Measurements from ENCODE around the gene CABYR. TPM values are rescaled to one million over a fixed set of nuclear protein-coding genes. Genes with fewer than 3 reads are reported as not detected.

Gene CABYR
- total RNA-seq, 2 experiments from 2014 or later: 1.4 to 3.6 TPM

DNA sequence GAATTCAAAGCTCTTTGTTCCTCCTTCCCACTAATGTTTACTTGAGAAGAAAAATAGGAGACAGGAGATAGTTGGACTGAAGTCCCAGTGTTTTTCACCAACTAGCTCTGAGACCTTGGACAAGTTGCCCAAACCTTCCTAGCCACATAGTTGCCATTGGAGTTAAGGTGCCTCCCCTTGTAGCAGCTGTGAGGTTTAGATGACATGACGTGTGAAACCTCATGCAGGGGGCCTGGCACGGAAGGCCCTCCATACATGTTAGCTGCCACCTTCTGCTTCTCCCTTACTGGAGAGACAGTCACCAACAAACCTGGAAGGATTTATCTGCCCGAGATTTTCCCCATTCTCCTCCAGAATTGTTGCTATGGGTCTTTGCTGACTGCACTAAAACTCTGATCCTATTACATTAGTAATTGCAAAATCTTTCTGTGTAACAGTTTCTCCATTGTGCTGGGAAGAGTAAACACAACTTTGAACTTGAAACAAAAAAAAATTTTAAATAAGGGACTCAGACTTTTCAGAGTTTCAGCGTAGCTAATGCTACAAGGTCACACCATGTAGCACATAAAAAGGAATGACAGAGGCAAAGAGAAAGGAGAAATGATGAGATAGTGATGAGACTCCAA lies 23.8 kb upstream of the CABYR start:
- no peaks in the 10 kb centered on the region for H3K27me3 Mint-ChIP-seq
- H3K4me1 Mint-ChIP-seq: peaks cover 24% of the 10 kb centered on the region
- H3K4me3 Mint-ChIP-seq: peak overlapping the region; percentile 3
- ATAC-seq (ENCODE audit: low read depth) (peak; percentile 46), DNase-seq (no peak)
- POLR2A ChIA-PET: interaction anchor here (1.2 kb wide), 1 partner anchor 136 kb away, joined by 4 read pairs; no protein-coding TSS in a partner anchor
- peak overlapping the region; percentile 37 for H3K27ac Mint-ChIP-seq
- no peaks in the 10 kb centered on the region for H3K9me3 Mint-ChIP-seq
- H3K36me3 Mint-ChIP-seq: peaks cover 19% of the 10 kb centered on the region

DNA sequence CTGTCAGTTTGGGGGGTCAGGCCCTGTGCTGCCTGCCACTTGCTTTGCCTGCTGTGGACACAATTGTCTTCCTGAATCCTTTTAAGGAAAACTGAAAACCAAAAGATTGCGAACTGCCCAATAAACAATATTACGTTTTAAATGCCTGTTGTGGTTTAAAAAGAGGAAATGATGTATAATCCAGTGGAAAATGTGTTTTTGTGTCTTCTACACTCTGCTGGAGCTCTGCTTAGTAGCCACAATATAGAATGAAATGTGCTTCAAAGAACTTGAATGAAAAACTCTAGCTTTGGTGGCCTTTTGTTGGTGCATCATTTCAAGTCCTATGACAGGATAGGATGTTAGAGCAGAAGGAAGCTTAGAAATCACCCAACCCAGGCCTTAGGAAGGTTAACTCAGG lies 23.2 kb upstream of the CABYR start:
- Mint-ChIP-seq H3K4me1 (peaks cover 24% of the 10 kb centered on the region), H3K36me3 (peaks cover 22% of the 10 kb centered on the region), H3K4me3 (peak overlapping the region; percentile 3), H3K9me3 (no peaks in the 10 kb centered on the region), H3K27me3 (no peaks in the 10 kb centered on the region), H3K27ac (peak overlapping the region; percentile 37)
- DNase-seq (no peak), ATAC-seq (ENCODE audit: low read depth) (peak; percentile 41)
- POLR2A ChIA-PET: no interaction called here

DNA sequence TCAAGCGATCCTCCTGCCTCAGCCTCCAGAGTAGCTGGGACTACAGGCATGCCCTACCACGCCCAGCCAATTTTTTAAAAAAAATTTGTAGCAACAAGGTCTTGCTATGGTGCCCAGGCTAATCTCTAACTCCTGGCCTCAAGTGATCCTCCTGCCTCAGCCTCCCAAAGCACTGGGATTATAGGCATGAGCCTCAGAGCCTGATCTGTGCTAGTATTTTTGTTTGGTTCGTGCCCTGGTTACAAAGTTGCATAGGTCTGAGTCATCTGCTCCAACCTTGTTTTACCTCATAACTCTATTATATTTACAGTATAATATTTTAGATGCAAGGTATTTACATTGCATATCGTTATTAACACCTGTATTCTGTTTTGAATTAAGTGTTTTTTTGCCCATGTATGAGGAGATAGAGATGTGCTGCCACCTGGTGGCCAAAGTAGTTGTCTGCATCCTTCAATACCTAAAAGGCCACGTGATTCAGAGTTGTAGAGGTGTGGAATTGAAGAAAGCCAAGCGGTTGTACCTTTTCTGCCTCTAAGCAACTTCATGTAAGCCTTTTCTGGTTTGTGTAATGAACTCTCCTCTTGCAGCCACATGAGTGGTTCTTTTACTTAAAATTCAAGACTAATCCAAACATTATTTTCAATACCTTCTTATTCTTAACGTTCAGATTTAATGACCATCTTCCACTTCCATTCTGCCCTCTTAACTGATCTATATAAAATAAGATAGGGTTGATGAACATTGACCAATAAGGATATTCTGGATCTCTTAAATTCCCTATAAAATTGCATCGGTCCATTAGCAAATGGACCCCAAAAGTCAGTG lies 19.9 kb upstream of the CABYR start:
- no peak overlapping the region for H3K27ac Mint-ChIP-seq
- H3K27me3 Mint-ChIP-seq: no peaks in the 10 kb centered on the region
- peak; percentile 56 for ATAC-seq (ENCODE audit: low read depth)
- peaks cover 30% of the 10 kb centered on the region for H3K36me3 Mint-ChIP-seq
- POLR2A ChIA-PET: interaction anchor here (1.0 kb wide), 1 partner anchor 104 kb away, joined by 3 read pairs; no protein-coding TSS in a partner anchor
- peak; percentile 65 for DNase-seq
- H3K4me1 Mint-ChIP-seq: peaks cover 17% of the 10 kb centered on the region
- no peaks in the 10 kb centered on the region for H3K9me3 Mint-ChIP-seq
- H3K4me3 Mint-ChIP-seq: no peak overlapping the region

DNA sequence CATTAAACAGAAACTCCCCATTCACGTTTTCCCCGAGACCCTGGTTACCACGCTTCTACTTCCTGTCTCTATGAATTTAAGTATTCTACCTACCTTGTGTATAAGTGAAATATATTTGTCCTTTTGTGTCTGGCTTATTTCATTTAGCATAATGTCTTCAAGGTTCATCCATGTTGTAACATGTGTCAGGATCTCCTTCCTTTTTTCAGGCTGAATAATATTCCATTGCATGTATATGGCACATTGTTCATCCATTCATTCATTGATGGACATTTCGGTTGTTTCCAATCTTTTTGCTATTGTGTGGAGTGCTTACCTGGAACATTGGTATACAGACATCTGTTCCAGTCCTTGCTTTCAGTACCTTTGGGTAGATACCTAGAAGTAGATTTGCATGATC lies 18.2 kb upstream of the CABYR start:
- Mint-ChIP-seq H3K4me1 (peaks cover 6% of the 10 kb centered on the region), H3K36me3 (peaks cover 32% of the 10 kb centered on the region), H3K27ac (peak overlapping the region; percentile 38), H3K9me3 (no peaks in the 10 kb centered on the region), H3K27me3 (no peaks in the 10 kb centered on the region), H3K4me3 (no peak overlapping the region)
- ATAC-seq (ENCODE audit: low read depth): no peak
- no peak for DNase-seq
- POLR2A ChIA-PET: no interaction called here

DNA sequence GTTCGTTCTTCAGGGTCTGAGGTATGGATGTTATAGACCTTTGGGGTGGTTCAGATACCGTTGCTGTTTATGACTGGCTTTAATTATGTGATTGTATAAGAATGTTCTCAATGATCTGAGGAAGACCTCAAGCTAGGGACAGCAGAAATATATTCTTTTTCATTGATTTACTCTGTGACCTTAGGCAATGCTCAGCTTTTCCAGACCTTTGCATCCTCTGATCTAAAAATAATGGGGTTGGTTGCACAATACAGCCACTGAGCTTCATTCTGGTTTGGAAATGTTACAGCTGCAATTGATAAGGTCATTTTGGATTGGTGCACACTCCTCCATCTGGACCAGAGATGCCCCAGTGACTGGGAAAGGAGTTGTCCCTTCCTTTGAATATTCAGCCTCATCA lies 17.2 kb upstream of the CABYR start:
- no peaks in the 10 kb centered on the region for H3K27me3 Mint-ChIP-seq
- no peaks in the 10 kb centered on the region for H3K9me3 Mint-ChIP-seq
- no peak overlapping the region for H3K4me3 Mint-ChIP-seq
- H3K36me3 Mint-ChIP-seq: peaks cover 30% of the 10 kb centered on the region
- H3K27ac Mint-ChIP-seq: no peak overlapping the region
- ATAC-seq (ENCODE audit: low read depth) (no peak), DNase-seq (no peak)
- peaks cover 2% of the 10 kb centered on the region for H3K4me1 Mint-ChIP-seq
- POLR2A ChIA-PET: no interaction called here

DNA sequence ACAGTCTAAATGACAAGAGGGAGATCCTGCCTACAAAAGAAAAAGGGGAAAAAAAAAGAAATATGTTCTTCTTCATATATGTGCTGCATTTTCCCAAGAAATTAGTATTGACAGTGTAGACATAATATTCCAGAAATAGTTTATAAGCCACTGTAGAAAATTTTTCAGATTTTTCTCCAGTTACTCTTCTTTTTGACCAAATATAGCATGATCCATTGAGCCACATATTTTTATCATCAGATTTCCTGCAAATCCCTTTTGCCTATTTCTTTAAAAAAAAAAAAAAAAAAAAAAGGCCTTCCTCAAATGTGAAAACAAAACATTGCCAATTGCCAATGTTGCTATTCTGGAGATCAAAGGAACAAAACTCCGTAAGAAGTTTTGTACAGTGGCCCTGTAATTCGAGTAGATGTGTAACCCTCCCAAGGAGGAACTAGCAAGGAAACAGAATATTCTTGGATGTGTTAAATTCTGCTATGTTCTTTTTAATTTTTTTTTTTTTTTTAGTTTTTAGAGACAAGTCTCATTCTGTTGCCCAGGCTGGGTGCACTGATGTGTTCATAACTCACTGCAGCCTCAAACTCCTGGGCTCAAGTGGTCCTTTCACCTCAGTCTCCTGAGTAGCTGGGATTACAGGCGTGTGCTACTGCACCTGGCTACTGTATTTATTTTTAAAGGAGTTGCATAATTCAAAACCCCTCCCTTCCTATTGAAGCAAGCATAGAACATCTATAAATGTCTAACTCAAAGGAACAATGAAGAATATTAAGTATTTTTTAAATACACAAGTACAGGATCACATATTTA lies 12.5 kb upstream of the CABYR start:
- no peak overlapping the region for H3K27ac Mint-ChIP-seq
- POLR2A ChIA-PET: no interaction called here
- H3K4me1 Mint-ChIP-seq: no peaks in the 10 kb centered on the region

DNA sequence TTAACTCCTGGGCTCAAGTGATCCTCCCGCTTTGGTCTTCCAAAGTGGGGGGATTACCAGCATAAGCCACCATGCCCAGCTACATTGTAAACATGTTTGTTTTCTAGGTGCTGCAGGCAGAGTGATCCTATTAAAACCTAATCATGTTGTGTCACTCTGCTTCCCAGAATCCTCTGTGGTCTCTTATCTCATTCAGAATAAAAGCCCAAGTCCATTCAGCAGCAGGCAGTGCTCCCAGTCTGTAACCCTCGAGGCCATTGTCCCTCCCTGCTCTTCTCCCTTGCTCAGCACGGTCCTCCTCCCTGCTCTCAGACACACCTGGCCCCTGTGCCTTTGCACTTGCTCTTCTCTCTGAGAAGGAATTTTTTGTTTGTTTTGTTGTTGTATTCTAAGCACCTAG lies 11.1 kb upstream of the CABYR start:
- no peak for ATAC-seq (ENCODE audit: low read depth)
- no peak for DNase-seq
- H3K4me1 Mint-ChIP-seq: no peaks in the 10 kb centered on the region
- no peaks in the 10 kb centered on the region for H3K9me3 Mint-ChIP-seq
- no peaks in the 10 kb centered on the region for H3K27me3 Mint-ChIP-seq
- H3K4me3 Mint-ChIP-seq: no peak overlapping the region
- POLR2A ChIA-PET: no interaction called here
- no peak overlapping the region for H3K27ac Mint-ChIP-seq
- peaks cover 26% of the 10 kb centered on the region for H3K36me3 Mint-ChIP-seq

More for the DNA sequence above, 12.5 kb upstream of the CABYR start:
- Mint-ChIP-seq H3K27me3 (no peaks in the 10 kb centered on the region), H3K36me3 (peaks cover 29% of the 10 kb centered on the region), H3K9me3 (no peaks in the 10 kb centered on the region), H3K4me3 (no peak overlapping the region)
- ATAC-seq (ENCODE audit: low read depth) (no peak), DNase-seq (no peak)

DNA sequence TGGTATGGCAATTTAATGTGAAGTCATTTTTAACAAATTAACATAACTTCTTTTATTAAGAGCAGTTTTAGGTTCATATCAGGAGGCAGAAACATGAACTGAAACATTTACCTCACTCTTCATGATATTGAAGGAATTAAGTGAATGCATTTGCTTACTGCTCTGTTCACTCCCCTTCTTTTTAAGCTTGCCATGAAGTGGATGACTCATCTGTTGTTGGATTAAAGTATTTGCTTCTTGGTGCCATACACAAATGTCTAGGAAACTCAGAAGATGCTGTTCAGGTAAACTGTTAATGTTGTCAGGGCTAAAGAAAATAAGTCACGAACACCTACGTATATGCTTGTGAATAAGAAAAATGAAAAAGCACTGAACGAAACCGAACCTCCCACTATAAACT lies 10.2 kb upstream of the CABYR start:
- DNase-seq (no peak), ATAC-seq (ENCODE audit: low read depth) (no peak)
- no peaks in the 10 kb centered on the region for H3K4me1 Mint-ChIP-seq
- no peak overlapping the region for H3K27ac Mint-ChIP-seq
- no peak overlapping the region for H3K4me3 Mint-ChIP-seq
- POLR2A ChIA-PET: no interaction called here
- no peaks in the 10 kb centered on the region for H3K9me3 Mint-ChIP-seq
- H3K36me3 Mint-ChIP-seq: peaks cover 22% of the 10 kb centered on the region
- H3K27me3 Mint-ChIP-seq: no peaks in the 10 kb centered on the region

DNA sequence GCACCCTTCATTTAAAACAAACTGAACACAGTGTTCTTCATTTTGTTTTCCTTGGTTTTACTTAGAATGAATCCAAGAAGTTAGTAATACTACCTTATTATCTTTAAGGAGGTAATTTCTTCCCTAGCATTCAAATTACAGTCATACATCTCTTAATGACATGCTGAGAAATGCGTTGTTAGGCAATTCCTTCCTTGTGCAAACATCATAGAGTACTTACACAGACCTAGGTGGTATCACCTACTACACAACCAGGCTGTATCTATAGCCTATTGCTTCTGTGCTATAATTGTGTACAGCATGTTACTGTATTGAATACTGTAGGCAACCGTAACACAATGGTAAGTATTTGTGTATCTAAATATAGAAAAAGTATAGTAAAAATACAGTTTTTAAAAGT lies 8.4 kb upstream of the CABYR start:
- DNase-seq: no peak
- POLR2A ChIA-PET: no interaction called here
- Mint-ChIP-seq H3K27ac (no peak overlapping the region), H3K36me3 (peaks cover 20% of the 10 kb centered on the region), H3K4me3 (no peak overlapping the region), H3K4me1 (no peaks in the 10 kb centered on the region), H3K27me3 (no peaks in the 10 kb centered on the region), H3K9me3 (no peaks in the 10 kb centered on the region)
- no peak for ATAC-seq (ENCODE audit: low read depth)

DNA sequence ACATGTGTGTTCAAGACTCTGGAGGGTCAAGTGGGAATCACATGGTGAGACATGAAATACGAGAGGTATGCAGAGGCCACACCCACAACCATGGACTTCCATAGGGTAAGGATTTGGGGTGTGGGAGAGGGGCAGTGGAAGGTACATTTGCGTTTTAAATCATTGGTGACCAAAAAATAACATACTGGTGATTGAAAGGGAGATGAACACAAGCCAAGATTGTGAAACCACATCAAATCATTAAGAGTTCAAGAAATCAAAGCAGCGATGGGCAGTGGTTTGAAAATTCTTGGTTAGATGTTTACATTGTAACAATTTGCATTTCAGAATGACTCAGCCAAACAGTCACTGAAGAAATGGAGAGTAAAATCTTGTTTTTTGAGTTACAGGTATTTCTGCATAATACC lies 1.9 kb upstream of the CABYR start:
- H3K27ac Mint-ChIP-seq: no peak overlapping the region
- no peak for ATAC-seq (ENCODE audit: low read depth)
- POLR2A ChIA-PET: no interaction called here
- peaks cover 15% of the 10 kb centered on the region for H3K4me1 Mint-ChIP-seq
- H3K4me3 Mint-ChIP-seq: no peak overlapping the region
- H3K9me3 Mint-ChIP-seq: no peaks in the 10 kb centered on the region
- DNase-seq: no peak
- peaks cover 19% of the 10 kb centered on the region for H3K27me3 Mint-ChIP-seq
- peaks cover 9% of the 10 kb centered on the region for H3K36me3 Mint-ChIP-seq

DNA sequence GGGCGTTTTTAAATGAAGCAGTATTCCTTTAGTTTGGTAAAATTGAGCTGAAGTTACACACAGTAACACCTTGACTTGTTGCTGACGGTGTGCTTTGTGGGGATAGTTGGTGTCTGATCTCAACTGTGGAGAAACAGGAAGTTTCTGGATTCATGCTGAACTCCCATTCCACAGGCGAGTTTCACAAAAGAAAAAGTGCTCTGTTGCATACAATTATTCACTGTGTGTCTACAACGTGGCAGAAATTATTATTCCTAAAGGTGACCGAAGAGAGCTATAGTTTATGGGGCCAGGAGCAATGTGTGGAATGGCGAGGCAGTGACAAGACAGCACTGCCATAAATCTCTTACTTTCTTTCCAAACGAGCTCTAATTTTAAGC lies 463 bp upstream of the CABYR start:
- DNase-seq (no peak), ATAC-seq (ENCODE audit: low read depth) (peak; percentile 13)
- Mint-ChIP-seq H3K4me1 (peaks cover 15% of the 10 kb centered on the region), H3K27me3 (peaks cover 19% of the 10 kb centered on the region), H3K36me3 (peaks cover 9% of the 10 kb centered on the region), H3K27ac (peak overlapping the region; percentile 32), H3K4me3 (peak overlapping the region; percentile 88), H3K9me3 (no peaks in the 10 kb centered on the region)
- POLR2A ChIA-PET: interaction anchor here (0.7 to 1.6 kb wide), 3 partner anchors 47 to 636 kb away, joined by 3 read pairs; no protein-coding TSS in a partner anchor

DNA sequence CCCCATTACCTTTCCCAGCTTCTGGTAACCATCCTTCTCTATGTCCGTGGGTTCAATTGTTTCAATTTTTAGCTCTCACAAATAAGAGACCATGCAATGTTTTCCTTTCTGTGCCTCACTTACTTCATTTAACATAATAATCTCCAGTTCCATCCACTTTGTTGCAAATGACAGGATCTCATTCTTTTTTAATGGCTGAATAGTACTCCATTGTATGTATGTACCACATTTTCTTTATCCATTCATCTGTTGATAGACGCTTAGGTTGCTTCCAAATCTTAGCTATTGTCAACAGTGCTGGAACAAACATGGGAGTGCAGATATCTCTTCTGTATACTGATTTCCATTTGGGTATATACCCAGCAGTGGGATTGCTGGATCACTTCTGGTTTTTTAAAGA lies 1.8 kb downstream of the CABYR start:
- Mint-ChIP-seq H3K27ac (no peak overlapping the region), H3K27me3 (peaks cover 26% of the 10 kb centered on the region), H3K9me3 (no peaks in the 10 kb centered on the region), H3K4me3 (no peak overlapping the region), H3K36me3 (peaks cover 5% of the 10 kb centered on the region), H3K4me1 (peaks cover 15% of the 10 kb centered on the region)
- POLR2A ChIA-PET: no interaction called here
- ATAC-seq (ENCODE audit: low read depth): no peak
- DNase-seq: no peak

DNA sequence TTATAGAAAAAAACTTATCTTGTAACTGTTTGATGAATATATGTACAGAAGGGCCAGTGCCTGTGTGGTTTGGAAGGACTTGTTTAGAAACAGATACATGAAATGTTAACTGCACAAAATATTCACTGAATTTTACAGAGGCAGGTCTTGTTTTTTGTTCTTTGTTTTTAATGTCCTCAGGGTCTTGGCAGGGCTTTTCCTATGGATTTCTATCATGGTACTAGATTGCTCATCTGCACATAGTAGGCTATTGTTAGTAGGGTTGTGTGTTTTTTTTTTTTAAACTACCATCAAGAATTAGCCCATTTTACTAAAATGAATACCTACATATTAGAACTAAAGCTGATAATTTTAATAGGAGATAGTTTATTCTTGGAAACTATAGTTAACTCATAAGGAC lies 3.5 kb downstream of the CABYR start:
- H3K27ac Mint-ChIP-seq: no peak overlapping the region
- peaks cover 31% of the 10 kb centered on the region for H3K27me3 Mint-ChIP-seq
- POLR2A ChIA-PET: no interaction called here
- no peaks in the 10 kb centered on the region for H3K9me3 Mint-ChIP-seq
- DNase-seq: no peak
- no peak overlapping the region for H3K4me3 Mint-ChIP-seq
- H3K4me1 Mint-ChIP-seq: peaks cover 11% of the 10 kb centered on the region
- H3K36me3 Mint-ChIP-seq: no peaks in the 10 kb centered on the region
- ATAC-seq (ENCODE audit: low read depth): no peak
